HG02973 (cell line): ENCODE data around the gene WDR81.

Experiments
- ATAC-seq: cut with Tn5 transposase; IDR thresholded peaks from one replicate; pipeline ENCODE4 v1.9.1; 2021; ENCODE audit warnings: moderate library complexity; ENCODE audit not compliant: unreplicated experiment

Gene WDR81

DNA sequence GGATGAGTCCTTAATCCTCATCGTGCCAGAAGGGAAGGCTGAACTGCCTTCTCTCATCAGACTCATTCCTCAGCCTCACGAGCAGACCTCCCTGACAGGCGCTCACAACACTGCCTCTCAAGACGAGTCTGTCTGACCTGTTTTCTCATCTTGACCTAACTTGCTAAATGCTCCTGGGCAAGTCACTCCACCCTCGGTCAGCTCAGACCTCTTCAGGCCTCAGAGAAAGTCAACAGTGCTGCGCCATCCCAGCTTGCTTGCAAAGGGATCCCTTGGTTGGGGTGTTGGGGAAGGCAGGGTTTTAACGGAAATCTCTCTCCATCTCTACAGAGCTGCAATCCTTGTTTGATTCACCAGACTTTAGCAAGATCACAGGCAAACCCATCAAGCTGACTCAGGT is 52.4 kb downstream of the WDR81 start:
- ATAC-seq, result no peak

DNA sequence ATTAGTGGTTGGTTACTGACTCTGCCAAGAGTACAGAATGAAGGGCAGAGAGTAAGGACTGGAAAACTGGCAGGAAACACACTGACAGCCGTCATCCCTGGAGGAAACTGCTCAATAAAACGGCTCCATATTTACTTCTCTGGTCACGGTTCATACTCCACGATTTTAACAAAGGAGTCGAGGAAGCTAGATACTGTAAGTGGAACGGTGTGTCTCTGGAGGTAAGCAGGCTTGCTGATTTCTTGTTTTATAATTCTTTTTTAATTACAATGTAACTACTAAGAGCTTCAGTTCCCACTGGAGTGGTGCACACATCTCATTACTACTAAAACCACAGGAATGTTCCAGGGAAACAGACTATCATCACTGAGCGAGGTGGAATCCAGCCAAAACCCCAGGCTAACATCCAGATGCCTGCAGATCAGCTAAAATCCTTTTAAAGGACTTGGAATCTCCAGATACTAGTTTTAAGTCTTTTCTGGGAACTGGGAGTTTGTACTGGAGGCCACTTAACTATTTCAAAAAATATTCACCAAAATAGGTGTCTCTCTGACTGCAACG is 55.1 kb downstream of the WDR81 start:
- ATAC-seq, result no peak

DNA sequence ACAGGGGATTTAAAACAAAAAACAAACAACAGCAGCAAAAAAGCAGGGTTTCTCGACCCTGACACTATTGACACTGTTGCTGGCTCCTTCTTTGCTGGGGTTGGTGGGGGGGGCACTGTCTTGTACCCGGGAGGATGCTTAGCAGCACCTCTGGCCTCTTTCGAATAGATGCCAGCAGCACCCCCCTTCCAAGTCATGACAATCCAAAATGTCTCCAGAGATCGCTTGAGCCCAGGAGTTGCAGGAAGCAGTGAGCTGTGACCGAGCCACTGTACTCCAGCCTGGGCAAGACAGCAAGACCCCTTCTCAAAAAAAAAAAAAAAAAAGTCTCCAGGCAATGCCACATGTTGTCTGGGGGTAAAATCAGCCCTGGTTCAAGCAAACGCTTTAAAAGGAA is 57.7 kb downstream of the WDR81 start:
- ATAC-seq, result no peak

DNA sequence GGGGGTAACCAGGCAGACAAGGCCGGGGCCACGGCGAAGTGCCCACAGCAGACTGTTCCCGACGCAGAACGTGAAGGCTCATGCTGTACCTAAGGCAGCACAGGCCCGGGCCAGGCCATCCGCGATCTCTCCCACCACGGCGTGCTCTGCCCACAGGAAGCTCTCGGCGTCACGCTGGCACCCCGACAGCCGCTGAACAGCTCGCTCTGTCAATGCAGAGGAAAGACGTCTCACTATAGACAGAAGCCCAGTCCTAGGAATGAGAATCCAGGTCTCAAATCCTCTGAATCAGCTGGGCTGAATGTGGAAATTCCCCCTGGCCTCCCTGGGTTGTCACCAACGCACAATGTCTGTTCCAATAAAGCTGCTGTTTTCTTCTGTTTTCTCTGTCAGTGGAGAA is 58.8 kb downstream of the WDR81 start:
- no peak for ATAC-seq

DNA sequence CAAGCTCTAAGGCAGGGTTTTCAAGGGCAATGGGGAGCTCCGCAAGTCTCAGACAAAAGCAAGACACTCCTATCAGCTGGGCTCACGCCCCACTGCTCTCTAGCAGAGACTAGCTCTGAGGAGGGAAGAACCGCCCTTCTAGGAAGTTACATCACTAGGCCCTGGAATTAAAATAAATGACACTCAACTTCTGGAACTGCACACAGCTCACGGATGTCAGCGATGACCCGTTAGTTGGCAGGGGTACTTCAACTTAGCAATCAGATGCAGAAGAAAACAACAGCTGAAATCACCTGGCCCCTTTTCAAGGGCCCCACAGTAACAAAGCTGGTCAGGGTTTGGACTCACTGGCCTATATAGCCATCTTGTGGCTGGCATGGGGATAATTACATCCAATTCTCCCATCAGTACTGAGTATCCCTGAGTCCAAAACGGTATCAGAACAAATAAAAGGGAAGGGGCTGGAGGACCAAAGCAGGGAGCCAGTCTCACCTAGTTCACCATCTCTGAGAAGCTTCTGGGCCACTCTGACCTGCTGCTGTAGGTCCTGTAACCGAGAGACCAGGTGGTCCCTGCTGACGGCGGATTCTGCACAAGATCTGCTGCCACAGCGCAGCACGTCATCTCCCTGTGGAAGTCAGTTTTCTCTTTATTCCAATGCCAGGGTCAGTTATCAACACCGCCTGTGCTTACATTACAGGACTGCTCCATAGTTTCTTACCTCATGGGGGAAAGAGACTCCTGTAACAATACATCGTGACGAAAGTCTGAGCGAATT is 59.5 kb downstream of the WDR81 start:
- ATAC-seq, result no peak

DNA sequence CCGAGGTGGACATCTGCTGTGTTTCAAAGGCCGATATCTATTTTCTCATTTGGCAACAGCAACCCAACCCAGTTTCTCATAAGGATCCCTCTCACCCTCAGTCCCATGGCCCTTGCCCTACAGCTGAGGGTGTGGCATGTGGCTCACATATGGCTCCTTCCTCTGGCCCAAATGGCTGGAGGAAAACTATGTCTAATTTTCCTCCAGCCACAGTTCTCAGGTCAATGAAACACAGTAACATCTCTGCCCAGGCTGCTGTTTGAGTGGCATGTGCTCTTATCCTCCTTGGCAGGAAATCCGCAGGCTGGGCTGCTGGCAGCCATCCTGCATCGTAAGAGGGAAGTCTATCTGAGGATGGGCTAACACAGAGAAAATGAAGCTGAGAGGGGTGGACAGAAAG is 61.4 kb downstream of the WDR81 start:
- ATAC-seq, result no peak

DNA sequence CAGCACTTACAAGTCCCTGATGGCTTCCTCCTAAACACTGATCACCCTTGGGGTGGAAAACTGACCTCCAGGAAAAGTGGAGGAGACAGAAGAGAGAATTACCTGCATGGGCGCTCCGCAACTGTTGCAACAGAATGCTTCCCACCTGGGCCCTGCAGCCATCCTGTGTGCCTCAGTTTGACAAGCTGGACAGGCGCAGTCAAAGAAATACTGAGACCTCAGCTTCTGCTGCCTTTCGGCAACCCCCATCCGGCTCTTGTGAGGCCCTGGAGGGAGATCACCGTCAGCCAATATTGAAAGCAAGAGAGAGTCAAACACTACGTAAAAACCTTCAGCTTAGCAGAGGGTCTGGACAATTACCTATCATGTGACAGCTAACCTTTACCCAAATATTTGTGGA is 62.2 kb downstream of the WDR81 start:
- no peak for ATAC-seq

DNA sequence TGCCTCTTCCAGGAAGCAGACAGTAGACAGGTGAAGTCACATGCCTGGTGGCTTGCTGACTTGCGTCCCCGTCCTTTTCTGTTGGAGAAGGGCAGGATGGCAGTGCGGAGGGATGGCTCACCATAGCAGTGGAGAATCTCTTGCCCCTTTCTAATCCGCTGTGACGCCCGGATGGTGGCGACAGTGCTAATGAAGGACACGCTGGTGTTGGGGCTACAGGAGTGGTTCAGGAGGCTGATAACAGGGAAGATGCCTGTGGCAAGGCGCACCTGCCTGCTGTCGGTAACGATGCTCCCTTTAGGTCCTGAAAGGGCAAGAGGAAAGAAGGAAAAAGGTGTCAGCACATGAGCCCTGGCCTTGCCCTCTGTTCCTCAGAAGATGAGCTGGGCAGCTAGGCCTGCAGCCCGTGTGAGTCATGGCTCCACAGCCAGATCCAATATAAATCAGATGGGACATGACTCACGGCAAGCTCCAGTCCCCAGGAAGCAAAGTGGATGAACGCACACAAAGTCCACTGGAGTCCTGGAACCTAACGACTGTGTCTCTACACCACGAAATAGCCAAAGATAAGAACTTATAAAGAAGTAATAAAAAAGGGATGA is 62.9 kb downstream of the WDR81 start:
- no peak for ATAC-seq
